HG03432 (cell line): Measurements from ENCODE around the gene PCCA.
A peak's percentile ranks its signal among the peaks of the same experiment; 100 is the strongest.
"Not testable (repeated sequence)": the region's sequence is repeated elsewhere in the genome, so short reads cannot be mapped to it uniquely, and the experiment has no call there.

Experiments used
- ATAC-seq: cut with Tn5 transposase; IDR thresholded peaks from one replicate; pipeline ENCODE4 v1.9.1; 2021; ENCODE audit warnings: mild to moderate bottlenecking, moderate library complexity; ENCODE audit not compliant: unreplicated experiment

Gene PCCA

GRCh38 chr13:100088644-100089464 is at the start of gene PCCA:
Gene PCCA, plus strand, starts transcription at chr13:100089093. Its CDS starts 28 bp downstream, at chr13:100089121.
- peak; percentile 97 for ATAC-seq

- no peak for ATAC-seq
Measured at GRCh38 chr13:100039740-100040139, 49.2 kb upstream of the PCCA start.

- ATAC-seq, result no peak
Measured at GRCh38 chr13:100040196-100040595, 48.7 kb upstream of the PCCA start.

GRCh38 chr13:100044936-100045335 is 44.0 kb upstream of the PCCA start:
- no peak for ATAC-seq

GRCh38 chr13:100045355-100045754 is 43.5 kb upstream of the PCCA start:
- no peak for ATAC-seq

- ATAC-seq, result no peak
Measured at GRCh38 chr13:100051070-100051469, 37.8 kb upstream of the PCCA start.

GRCh38 chr13:100059827-100060226 is 29.1 kb upstream of the PCCA start:
- no peak for ATAC-seq

GRCh38 chr13:100063333-100063732 is 25.6 kb upstream of the PCCA start:
- ATAC-seq, result no peak

- ATAC-seq, result no peak
Measured at GRCh38 chr13:100063906-100064305, 25.0 kb upstream of the PCCA start.

GRCh38 chr13:100068133-100068931 is 20.6 kb upstream of the PCCA start:
- ATAC-seq, result no peak

GRCh38 chr13:100069278-100069677 is 19.6 kb upstream of the PCCA start:
- ATAC-seq, result no peak

GRCh38 chr13:100075700-100076587 is 12.9 kb upstream of the PCCA start:
- no peak for ATAC-seq

GRCh38 chr13:100079003-100079402 is 9.9 kb upstream of the PCCA start:
- not testable (repeated sequence) for ATAC-seq

- ATAC-seq, result not testable (repeated sequence)
Measured at GRCh38 chr13:100083401-100083800, 5.5 kb upstream of the PCCA start.

GRCh38 chr13:100088273-100088643 is 635 bp upstream of the PCCA start:
- ATAC-seq, result no peak

- peak; percentile 25 for ATAC-seq
Measured at GRCh38 chr13:100089465-100090032, 656 bp downstream of the PCCA start.

- ATAC-seq, result no peak
Measured at GRCh38 chr13:100090861-100091260, 2.0 kb downstream of the PCCA start.

GRCh38 chr13:100091391-100091790 is 2.5 kb downstream of the PCCA start:
- ATAC-seq, result no peak

- not testable (repeated sequence) for ATAC-seq
Measured at GRCh38 chr13:100092273-100092672, 3.4 kb downstream of the PCCA start.

GRCh38 chr13:100095498-100095897 is 6.6 kb downstream of the PCCA start:
- no peak for ATAC-seq

- no peak for ATAC-seq
Measured at GRCh38 chr13:100096526-100096925, 7.6 kb downstream of the PCCA start.
